ENCODE data around the gene FBXL22.

The FBXL22 gene

DNA sequence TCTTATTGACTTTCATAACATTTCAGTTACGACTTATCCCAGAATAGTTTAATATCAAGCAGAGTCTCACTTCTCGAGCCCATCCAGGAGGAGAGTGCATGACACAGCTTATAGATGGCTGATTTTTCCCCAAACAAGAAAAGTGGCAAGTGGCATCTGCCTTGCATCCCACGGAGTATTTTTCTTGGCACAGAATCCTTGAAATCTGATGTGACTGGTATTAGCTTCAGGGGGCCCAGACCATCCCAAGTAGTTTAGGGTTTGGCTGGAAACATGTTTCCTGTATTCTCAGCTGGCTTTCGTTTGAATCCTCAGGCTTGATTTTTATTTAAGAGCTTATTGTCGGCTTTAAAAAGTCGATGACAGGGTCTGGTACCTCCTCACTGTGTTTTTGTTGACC lies 20.7 kb upstream of the FBXL22 start:
- TF ChIP-seq FOXP2 (optimal IDR thresholded peaks at IDR 0.05; ENCODE audit: borderline replicate concordance, extremely low read depth, extremely low read length, insufficient read depth) (no peak), TAF1 (IDR thresholded peaks at IDR 0.05; ENCODE audit: borderline replicate concordance, insufficient read depth, low read length) (no peak), SIN3A (IDR thresholded peaks at IDR 0.05; ENCODE audit: borderline replicate concordance, insufficient read depth, low read length) (no peak)

DNA sequence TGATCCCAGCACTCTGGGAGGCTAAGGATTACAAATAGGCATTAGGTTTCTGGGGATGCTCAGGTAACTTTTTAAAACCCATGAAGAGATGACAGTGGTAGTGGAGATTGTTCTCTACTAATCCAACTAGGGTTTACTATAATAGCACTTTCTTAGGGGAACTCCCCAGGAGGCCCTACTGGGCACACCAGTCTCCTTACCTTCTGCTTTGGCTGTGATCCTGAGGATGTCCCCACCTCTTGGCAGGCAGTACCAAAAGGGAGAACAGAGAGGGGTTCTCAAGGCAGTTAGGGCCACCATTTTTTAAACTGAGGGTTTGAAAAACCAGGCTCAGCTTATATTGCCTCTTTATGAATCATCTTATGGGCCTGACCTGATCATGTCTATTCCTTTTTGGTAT lies 15.0 kb upstream of the FBXL22 start:
- TF ChIP-seq SIN3A (IDR thresholded peaks at IDR 0.05; ENCODE audit: borderline replicate concordance, insufficient read depth, low read length): no peak
- no peak for TF ChIP-seq POLR2AphosphoS5 (IDR thresholded peaks at IDR 0.05; ENCODE audit: low read depth, low read length)
- TF ChIP-seq, protein P1, sequence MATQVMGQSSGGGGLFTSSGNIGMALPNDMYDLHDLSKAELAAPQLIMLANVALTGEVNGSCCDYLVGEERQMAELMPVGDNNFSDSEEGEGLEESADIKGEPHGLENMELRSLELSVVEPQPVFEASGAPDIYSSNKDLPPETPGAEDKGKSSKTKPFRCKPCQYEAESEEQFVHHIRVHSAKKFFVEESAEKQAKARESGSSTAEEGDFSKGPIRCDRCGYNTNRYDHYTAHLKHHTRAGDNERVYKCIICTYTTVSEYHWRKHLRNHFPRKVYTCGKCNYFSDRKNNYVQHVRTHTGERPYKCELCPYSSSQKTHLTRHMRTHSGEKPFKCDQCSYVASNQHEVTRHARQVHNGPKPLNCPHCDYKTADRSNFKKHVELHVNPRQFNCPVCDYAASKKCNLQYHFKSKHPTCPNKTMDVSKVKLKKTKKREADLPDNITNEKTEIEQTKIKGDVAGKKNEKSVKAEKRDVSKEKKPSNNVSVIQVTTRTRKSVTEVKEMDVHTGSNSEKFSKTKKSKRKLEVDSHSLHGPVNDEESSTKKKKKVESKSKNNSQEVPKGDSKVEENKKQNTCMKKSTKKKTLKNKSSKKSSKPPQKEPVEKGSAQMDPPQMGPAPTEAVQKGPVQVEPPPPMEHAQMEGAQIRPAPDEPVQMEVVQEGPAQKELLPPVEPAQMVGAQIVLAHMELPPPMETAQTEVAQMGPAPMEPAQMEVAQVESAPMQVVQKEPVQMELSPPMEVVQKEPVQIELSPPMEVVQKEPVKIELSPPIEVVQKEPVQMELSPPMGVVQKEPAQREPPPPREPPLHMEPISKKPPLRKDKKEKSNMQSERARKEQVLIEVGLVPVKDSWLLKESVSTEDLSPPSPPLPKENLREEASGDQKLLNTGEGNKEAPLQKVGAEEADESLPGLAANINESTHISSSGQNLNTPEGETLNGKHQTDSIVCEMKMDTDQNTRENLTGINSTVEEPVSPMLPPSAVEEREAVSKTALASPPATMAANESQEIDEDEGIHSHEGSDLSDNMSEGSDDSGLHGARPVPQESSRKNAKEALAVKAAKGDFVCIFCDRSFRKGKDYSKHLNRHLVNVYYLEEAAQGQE (IDR thresholded peaks at IDR 0.05; ENCODE audit: insufficient read depth in 1 of 2, low read depth in 2 of 2, low read length in 2 of 2): no peak
- no peak for TF ChIP-seq FOXP2 (optimal IDR thresholded peaks at IDR 0.05; ENCODE audit: borderline replicate concordance, extremely low read depth, extremely low read length, insufficient read depth)
- no peak for TF ChIP-seq TAF1 (IDR thresholded peaks at IDR 0.05; ENCODE audit: borderline replicate concordance, insufficient read depth, low read length)

DNA sequence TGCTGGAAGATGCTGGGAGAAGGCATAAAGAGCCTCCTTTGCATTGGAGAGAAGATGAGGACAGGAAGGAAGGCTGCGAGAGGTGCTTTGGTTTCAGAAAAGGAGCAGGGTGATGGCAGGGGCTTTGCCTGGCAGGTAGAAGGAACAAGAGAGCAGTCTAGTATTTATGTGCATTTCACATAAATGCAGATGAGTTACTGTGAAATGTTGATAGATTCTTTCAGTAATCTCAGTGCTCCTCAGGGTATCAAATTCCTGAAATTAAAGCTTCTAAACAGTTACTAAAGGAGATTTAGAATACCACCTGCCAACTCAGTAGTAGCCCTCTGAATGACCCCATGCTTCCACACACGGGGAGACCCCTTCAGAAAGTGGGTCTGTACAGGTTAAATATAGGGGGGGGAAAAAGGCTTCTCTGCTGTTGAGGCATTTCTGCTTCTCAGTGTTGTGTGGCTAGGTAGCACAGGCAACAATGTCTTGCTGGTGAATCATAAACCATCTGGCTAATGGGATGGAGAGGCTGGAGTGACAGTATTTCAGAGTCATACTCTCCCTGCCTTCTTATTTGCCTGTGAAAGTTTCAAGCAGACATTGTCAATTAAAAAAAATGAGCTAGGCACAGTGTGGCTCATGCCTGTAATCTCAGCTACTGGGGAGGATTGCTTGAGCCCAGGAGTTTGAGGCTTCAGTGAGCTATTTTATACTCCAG lies 14.3 kb upstream of the FBXL22 start:
- TF ChIP-seq SIN3A (IDR thresholded peaks at IDR 0.05; ENCODE audit: borderline replicate concordance, insufficient read depth, low read length) (no peak), TAF1 (IDR thresholded peaks at IDR 0.05; ENCODE audit: borderline replicate concordance, insufficient read depth, low read length) (no peak), FOXP2 (optimal IDR thresholded peaks at IDR 0.05; ENCODE audit: borderline replicate concordance, extremely low read depth, extremely low read length, insufficient read depth) (no peak), POLR2AphosphoS5 (IDR thresholded peaks at IDR 0.05; ENCODE audit: low read depth, low read length) (no peak)
- TF ChIP-seq, protein P1 (IDR thresholded peaks at IDR 0.05; ENCODE audit: insufficient read depth in 1 of 2, low read depth in 2 of 2, low read length in 2 of 2): no peak

DNA sequence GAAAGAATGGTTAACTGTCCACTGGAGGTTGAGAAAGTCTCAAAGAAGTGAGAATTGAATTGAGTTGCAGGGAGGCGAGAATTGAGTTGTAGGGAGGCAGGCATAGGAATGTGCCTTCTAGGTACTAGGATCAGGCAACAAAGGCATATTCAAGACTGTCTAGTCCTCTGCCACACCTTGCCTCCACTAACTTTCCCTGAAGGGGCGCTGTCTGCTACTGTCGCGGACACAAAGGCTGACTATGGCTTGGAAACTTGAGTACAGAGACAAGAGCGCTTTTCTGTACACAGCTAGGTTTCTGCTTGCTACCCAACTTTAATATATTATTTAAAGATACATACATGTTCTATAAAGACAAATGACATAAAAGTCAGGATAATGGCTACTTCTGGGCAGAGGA lies 10.4 kb upstream of the FBXL22 start:
- no peak for TF ChIP-seq SIN3A (IDR thresholded peaks at IDR 0.05; ENCODE audit: borderline replicate concordance, insufficient read depth, low read length)
- TF ChIP-seq POLR2AphosphoS5 (IDR thresholded peaks at IDR 0.05; ENCODE audit: low read depth, low read length): no peak
- no peak for TF ChIP-seq TAF1 (IDR thresholded peaks at IDR 0.05; ENCODE audit: borderline replicate concordance, insufficient read depth, low read length)
- TF ChIP-seq, protein P1 (IDR thresholded peaks at IDR 0.05; ENCODE audit: insufficient read depth in 1 of 2, low read depth in 2 of 2, low read length in 2 of 2): no peak
- TF ChIP-seq FOXP2 (optimal IDR thresholded peaks at IDR 0.05; ENCODE audit: borderline replicate concordance, extremely low read depth, extremely low read length, insufficient read depth): no peak

DNA sequence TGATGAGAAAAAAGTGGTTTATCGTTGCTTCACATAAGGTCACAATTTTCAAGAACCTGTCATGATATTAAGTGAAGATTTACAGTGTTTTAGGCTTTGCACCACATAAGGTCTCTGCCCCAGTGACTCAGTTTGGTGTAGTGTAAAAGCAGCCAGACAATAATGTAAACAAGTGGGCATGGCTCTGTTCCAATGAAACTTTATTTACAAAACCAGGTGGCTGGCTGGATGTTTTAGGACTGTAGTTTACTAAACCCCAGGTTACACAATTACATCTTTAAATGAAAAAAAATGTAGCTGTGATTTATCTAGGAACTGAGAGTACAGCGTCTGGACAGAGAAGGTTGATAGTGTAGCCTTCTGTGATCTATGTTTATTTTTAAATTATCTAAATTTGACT lies 9.7 kb upstream of the FBXL22 start:
- TF ChIP-seq, protein P1 (IDR thresholded peaks at IDR 0.05; ENCODE audit: insufficient read depth in 1 of 2, low read depth in 2 of 2, low read length in 2 of 2): no peak
- no peak for TF ChIP-seq SIN3A (IDR thresholded peaks at IDR 0.05; ENCODE audit: borderline replicate concordance, insufficient read depth, low read length)
- no peak for TF ChIP-seq FOXP2 (optimal IDR thresholded peaks at IDR 0.05; ENCODE audit: borderline replicate concordance, extremely low read depth, extremely low read length, insufficient read depth)
- TF ChIP-seq TAF1 (IDR thresholded peaks at IDR 0.05; ENCODE audit: borderline replicate concordance, insufficient read depth, low read length): no peak
- TF ChIP-seq POLR2AphosphoS5 (IDR thresholded peaks at IDR 0.05; ENCODE audit: low read depth, low read length): no peak

Measured in PFSK-1 (cell line).